GM18511 (cell line): ENCODE results near the gene SFI1.
"Not testable (repeated sequence)": the region's sequence is repeated elsewhere in the genome, so short reads cannot be mapped to it uniquely, and the experiment has no call there.

ENCODE experiments used
- ATAC-seq: cut with Tn5 transposase; IDR thresholded peaks from one replicate; pipeline ENCODE4 v1.9.1; 2021; ENCODE audit warnings: mild to moderate bottlenecking, moderate library complexity; ENCODE audit not compliant: unreplicated experiment

The SFI1 gene

GRCh38 chr22:31496007-31496734, at the start of gene SFI1:
TSS of gene SFI1 (plus strand) at chr22:31496536. CDS start at chr22:31508285, 11,749 bp downstream.
- ATAC-seq: peak; percentile 85

- ATAC-seq: no peak
These were observed 49.6 kb upstream of the SFI1 start for GRCh38 chr22:31446767-31447166.

- ATAC-seq: no peak
These were observed 49.0 kb upstream of the SFI1 start for GRCh38 chr22:31447337-31447736.

- no peak for ATAC-seq
These were observed 48.0 kb upstream of the SFI1 start for GRCh38 chr22:31448382-31448781.

GRCh38 chr22:31449506-31449905, 46.8 kb upstream of the SFI1 start:
- ATAC-seq: no peak

DNA sequence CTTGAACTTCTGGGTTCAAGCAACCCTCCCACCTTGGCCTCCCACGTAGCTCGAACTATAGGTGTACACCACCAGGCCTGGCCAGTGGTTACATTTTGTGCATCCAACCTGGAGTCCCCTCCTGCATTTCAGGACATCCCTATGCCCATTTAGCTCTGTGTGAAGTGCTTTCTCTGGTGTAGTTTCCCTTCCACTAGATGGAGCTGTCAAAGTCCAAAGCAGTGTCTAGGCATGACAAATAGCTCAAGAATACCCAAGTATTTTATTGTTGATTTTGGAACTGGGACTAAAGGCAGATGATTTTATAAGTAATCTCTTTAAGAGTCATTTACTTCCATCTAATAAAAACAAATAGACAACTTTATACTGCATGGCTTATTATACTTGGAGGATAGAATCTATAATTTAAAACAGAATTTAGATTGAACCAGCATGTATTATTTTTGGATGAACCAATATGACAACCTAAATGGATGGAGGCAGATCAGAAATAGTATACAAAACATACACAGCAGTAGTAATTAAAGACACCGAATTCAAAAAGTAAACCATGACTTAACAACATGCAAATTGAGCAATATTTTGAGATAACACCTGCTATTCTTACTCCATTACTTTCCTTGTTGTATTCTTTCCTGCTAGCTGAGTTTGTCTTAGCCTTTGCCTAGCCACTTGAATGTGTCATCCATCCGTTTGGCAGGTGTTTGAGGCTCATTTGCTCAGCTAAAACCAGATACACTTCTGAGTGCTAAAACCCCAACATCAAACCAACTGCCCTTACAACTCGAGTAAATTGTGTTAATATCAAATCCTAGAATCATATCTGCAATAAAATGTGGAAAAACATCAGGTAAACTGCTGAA, 44.4 kb upstream of the SFI1 start:
- ATAC-seq: no peak

DNA sequence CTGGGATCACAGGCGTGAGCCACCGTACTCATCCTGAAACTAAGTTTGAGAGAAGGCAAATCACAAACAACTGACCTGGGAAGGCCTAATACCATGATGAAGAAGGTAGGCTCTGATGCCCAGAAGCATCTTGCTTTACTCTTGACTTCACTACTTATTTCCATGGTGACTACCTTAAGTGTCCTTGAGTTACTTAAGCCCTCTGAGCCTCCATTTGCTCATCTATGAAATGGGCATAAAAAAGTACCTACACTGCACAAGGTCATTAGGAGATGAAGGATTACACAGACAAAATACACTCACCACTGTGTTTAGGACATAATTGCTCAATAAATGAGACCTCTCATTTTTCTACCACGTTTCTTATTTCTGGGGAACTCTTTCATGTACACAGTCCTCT, 34.6 kb upstream of the SFI1 start:
- no peak for ATAC-seq

DNA sequence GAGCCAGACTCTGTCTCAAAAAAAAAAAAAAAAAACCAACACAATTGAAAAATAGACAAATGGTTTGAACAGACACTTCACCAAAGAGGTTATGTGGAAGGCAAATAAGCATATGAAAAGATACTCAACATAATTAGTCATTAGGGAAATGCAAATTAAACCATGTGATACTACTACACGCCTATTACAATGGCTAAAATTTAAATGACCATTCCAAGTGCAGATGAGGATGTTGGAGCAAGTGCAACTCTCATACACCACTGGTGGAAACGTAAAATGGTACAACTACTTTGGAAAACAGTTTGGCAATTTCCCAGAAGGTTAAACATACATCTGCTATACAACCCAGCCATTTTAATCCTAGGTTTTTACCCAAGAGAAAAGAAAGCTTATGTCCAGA, 31.0 kb upstream of the SFI1 start:
- ATAC-seq: no peak

DNA sequence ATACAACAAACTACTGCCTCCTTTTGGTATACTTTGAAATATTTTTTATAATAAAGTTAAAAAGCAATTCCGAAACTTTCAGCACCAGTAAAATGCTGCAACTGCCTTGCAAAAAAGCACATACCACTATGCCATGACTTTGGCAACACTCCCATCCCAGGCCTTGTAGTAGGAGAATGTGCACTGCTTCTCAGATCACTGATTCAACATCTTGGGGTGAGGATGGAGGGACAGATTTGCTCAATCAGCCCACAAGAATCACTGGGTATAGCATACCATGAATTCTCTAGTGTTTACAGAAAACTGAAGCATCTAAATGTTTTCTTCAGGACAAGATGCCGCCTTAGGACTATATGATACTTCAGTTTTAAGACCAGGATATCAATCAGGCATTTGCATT, 21.6 kb upstream of the SFI1 start:
- ATAC-seq: no peak

DNA sequence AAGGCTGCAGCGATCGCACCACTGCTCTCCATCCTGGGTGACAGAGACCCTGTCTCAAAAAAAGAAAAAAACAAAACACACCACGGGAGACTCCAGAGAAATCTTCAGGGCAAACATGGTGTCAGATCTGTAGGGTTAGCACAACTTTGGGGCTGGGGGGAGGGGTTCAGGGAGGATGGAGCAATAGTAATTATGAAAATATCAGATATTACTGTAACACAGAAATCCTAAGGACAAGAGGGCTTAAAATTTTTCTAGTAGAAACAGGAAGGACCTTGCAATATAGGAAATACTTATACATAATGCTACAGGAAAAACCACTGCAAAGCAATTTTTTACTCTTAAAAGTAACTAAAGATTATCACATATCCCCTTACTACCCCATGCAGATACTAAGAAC, 20.5 kb upstream of the SFI1 start:
- ATAC-seq: no peak

DNA sequence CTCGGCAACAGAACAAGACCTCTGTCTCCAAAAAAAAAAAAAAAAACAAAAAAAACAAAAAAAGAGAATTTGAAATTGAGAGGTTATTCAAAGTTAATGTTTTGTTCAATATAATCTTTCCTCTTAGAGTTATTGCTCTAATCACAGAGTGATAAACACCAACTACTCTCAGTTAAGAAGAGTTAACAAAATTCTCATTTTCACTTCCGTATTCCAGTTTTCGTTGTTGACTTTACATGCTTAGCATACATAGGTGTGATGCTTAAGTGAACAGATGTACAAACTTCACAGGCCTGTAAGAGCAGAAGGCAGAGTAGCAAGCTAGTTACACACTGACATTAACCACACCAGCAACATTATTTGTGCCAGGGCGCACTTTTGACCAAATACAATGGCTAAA, 19.0 kb upstream of the SFI1 start:
- ATAC-seq: peak; percentile 68

DNA sequence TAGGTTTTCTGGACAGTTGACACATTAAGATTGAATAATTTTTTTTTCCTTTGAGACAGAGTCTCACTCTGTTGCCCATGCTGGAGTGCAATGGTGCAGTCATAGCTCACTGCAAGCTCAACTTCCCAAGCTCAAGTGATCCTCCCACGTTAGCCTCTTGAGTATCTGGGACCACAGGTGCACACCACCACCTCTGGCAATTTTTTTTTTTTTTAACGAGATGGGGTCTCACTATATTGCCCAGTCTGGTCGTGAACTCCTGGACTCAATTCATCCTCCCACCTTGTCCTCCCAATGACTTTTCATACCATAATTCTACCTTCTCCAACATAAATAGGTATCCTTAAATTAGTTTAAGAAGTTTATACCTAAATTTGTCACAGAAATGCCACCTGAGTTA, 15.2 kb upstream of the SFI1 start:
- no peak for ATAC-seq

DNA sequence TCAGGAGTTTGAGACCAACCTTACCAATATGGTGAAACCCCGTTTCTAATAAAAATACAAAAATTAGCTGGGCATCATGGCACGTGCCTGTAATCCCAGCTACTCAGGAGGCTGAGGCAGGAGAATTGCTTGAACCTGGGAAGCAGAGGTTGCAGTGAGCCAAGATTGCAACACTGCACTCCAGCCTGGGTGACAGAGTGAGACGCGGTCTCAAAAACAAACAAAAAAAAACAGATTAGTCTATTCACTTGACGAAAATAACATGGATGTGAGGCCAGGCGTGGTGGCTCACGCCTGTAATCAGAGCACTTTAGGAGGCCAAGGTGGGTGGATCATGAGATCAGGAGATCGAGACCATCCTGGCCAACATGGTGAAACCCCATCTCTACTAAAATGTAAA, 13.9 kb upstream of the SFI1 start:
- ATAC-seq: not testable (repeated sequence)

DNA sequence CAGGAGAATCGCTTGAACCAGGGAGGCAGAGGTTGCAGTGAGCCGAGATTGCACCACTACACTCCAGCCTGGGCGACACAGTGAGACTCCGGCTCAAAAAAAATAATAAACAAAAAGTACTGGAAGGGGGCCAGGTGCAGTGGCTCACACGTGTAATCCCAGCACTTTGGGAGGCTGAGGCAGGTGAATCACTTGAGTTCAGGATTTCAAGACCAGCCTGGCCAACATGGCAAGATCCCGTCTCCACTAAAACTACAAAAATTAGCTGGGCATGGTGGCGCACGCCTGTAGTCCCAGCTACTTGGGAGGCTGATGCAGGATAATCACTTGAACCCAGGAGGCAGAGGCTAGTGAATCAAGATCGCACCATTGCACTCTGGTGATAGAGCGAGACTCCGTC, 10.0 kb upstream of the SFI1 start:
- not testable (repeated sequence) for ATAC-seq

DNA sequence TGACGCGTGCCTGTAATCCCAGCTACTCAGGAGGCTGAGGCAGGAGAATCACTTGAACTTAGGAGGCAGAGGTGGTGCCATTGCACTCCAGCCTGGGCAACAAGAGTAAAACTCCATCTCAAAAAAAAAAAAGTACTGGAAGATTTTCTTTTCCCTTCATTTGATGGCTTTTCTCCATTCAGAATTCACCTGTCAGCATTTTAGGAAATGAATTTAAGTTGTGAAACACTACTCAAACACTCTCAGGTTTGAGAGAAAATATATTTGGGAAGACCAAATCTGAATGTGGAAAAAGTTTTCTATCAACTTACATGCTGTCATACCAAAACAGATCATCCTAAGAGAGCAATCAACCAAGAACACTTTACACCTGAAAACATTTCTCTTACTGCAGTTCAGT, 9.4 kb upstream of the SFI1 start:
- no peak for ATAC-seq

DNA sequence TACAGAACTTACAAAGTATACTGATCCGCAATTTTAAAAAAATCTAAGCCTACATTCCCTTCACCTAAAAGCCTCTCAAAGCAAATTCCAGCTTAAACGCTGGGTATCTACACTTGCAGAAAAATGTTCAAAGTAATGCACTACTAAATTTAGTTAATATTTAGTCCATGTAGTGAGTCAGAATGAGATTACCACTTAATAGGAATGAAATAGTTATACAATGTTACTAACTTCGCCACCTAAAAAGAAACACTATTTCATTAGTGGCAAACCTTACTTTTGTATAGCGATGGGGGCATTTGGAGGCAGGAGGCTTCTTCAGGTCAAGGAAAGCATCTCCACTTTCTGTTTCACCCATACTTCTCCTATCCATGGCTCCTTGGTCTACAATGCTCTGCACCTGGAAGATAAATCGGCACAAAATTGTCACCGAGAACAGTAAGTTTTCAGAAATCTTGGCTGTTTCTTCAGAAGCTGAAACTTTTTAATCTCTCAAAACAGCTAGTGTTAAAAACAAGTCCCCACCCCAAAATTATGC, 7.9 kb upstream of the SFI1 start:
- ATAC-seq: no peak

GRCh38 chr22:31488988-31489617, 7.2 kb upstream of the SFI1 start:
- peak; percentile 14 for ATAC-seq

- peak; percentile 47 for ATAC-seq
These were observed 6.5 kb upstream of the SFI1 start, which contains the start of gene EIF4ENIF1 for GRCh38 chr22:31489632-31490495. TSS of gene EIF4ENIF1 (minus strand) at chr22:31489842. CDS start at chr22:31488718, 1,124 bp downstream.

GRCh38 chr22:31490496-31490925, 5.8 kb upstream of the SFI1 start:
- ATAC-seq: peak; percentile 61

DNA sequence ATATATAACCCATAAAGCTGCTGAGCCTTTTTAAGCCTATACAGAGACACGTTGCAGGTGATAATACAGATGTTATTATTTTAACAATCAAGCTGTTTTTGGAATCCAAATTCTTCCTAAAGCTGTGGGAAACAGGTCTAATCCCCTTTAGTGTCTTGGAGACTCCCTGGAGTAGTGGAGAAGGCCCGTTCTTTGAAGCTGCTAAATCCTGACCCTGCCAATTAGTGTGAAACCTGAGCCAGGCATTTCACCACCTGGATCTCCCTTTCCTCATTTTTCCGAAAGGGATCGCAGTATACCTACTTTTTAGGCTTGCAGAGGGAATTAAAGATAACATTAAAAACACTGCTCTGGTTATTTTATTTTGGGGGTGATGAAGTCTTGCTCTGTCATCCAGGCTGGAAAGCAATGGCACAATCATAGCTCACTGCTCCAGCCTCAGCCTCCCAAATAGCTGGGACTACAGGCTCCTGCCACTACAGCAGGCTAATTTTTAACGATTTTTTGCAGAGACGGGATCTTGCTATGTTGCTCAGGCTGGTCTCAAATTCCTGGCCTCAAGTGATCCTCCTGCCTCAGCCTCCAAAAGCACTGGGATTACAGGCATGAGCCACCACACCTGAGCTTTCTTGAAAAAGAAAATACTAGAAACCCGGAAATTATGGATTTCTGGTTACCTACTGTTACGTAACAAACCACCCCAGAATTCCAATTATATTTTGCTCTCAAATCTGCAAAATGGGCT, 4.9 kb upstream of the SFI1 start:
- ATAC-seq: no peak
